Muscle layer of duodenum (tissue), 2 donors: ENCODE data around the gene COL24A1.

Source experiments
- H3K27ac ChIP-seq: one replicate; pipeline ENCODE4 v1.7.0; 2013; ENCODE audit warnings: mild to moderate bottlenecking, low read length
- H3K27me3 ChIP-seq: one replicate; pipeline ENCODE4 v1.7.0; 2013; ENCODE audit warnings: low read depth, mild to moderate bottlenecking, control low read depth, low read length
- H3K36me3 ChIP-seq, 2 donors: one replicate each; pipeline ENCODE4 v1.7.0; 2013; ENCODE audit warnings: low read length in 2 of 2, control low read depth in 1 of 2, mild to moderate bottlenecking in 1 of 2; ENCODE audit not compliant: insufficient read depth in 2 of 2, control insufficient read depth in 1 of 2
- H3K4me1 ChIP-seq, 2 donors: one replicate each; pipeline ENCODE4 v1.7.0; 2013; ENCODE audit warnings: low read length in 2 of 2, mild to moderate bottlenecking in 2 of 2, control low read depth in 1 of 2, moderate library complexity in 1 of 2; ENCODE audit not compliant: insufficient read depth in 2 of 2, control insufficient read depth in 1 of 2
- H3K4me3 ChIP-seq, 2 donors: one replicate each; pipeline ENCODE4 v1.7.0; 2013; ENCODE audit warnings: low read length in 2 of 2, low read depth in 1 of 2, mild to moderate bottlenecking in 1 of 2
- H3K9me3 ChIP-seq, 2 donors: one replicate each; pipeline ENCODE4 v1.7.0; 2013; ENCODE audit warnings: low read length in 2 of 2, control low read depth in 1 of 2, mild to moderate bottlenecking in 1 of 2; ENCODE audit not compliant: control insufficient read depth in 1 of 2
- donor health status: healthy.

The COL24A1 gene

GRCh38 chr1:86184426-86184825 lies 27.9 kb upstream of the COL24A1 start:
- no peaks in the 10 kb centered on the region for H3K27me3 ChIP-seq
- H3K36me3 ChIP-seq = no peaks in the 10 kb centered on the region
- no peaks in the 10 kb centered on the region for H3K4me1 ChIP-seq
- no peak overlapping the region for H3K27ac ChIP-seq
- H3K4me3 ChIP-seq = no peak overlapping the region
- no peaks in the 10 kb centered on the region for H3K9me3 ChIP-seq

- no peak overlapping the region for H3K27ac ChIP-seq
- H3K9me3 ChIP-seq = no peaks in the 10 kb centered on the region
- H3K27me3 ChIP-seq = no peaks in the 10 kb centered on the region
- H3K4me3 ChIP-seq = no peak overlapping the region
- H3K4me1 ChIP-seq = no peaks in the 10 kb centered on the region
- H3K36me3 ChIP-seq = no peaks in the 10 kb centered on the region
These were observed 27.2 kb upstream of the COL24A1 start for GRCh38 chr1:86183810-86184209.

- Histone ChIP-seq H3K9me3 (no peaks in the 10 kb centered on the region), H3K4me3 (no peak overlapping the region), H3K4me1 (no peaks in the 10 kb centered on the region), H3K27ac (no peak overlapping the region), H3K27me3 (no peaks in the 10 kb centered on the region), H3K36me3 (no peaks in the 10 kb centered on the region)
These were observed 19.7 kb upstream of the COL24A1 start for GRCh38 chr1:86176226-86176625.

- Histone ChIP-seq H3K27ac (no peak overlapping the region), H3K4me3 (no peak overlapping the region), H3K36me3 (no peaks in the 10 kb centered on the region), H3K27me3 (no peaks in the 10 kb centered on the region), H3K9me3 (no peaks in the 10 kb centered on the region), H3K4me1 (no peaks in the 10 kb centered on the region)
These were observed 19.2 kb upstream of the COL24A1 start for GRCh38 chr1:86175756-86176155.

GRCh38 chr1:86169625-86170024 lies 13.1 kb upstream of the COL24A1 start:
- Histone ChIP-seq H3K4me3 (no peak overlapping the region), H3K27ac (no peak overlapping the region), H3K9me3 (no peaks in the 10 kb centered on the region), H3K27me3 (no peaks in the 10 kb centered on the region), H3K36me3 (no peaks in the 10 kb centered on the region), H3K4me1 (no peaks in the 10 kb centered on the region)

GRCh38 chr1:86159800-86160199 lies 3.2 kb upstream of the COL24A1 start:
- Histone ChIP-seq H3K4me1 (peaks cover 0 to under 1% of the 10 kb centered on the region in 2 donors), H3K27me3 (peaks cover 5% of the 10 kb centered on the region), H3K9me3 (no peaks in the 10 kb centered on the region), H3K36me3 (no peaks in the 10 kb centered on the region), H3K4me3 (no peak overlapping the region), H3K27ac (no peak overlapping the region)

- H3K9me3 ChIP-seq = no peaks in the 10 kb centered on the region
- H3K27me3 ChIP-seq = peaks cover 5% of the 10 kb centered on the region
- no peaks in the 10 kb centered on the region for H3K36me3 ChIP-seq
- peak overlapping the region; percentile 62 to 71 for H3K4me3 ChIP-seq
- peaks cover 0 to 8% of the 10 kb centered on the region in 2 donors for H3K4me1 ChIP-seq
- peak overlapping the region; percentile 27 for H3K27ac ChIP-seq
These were observed 586 bp downstream of the COL24A1 start for GRCh38 chr1:86155807-86156565.

GRCh38 chr1:86155051-86155806 lies 1.3 kb downstream of the COL24A1 start:
- H3K27ac ChIP-seq = no peak overlapping the region
- H3K4me1 ChIP-seq = peaks cover 0 to 8% of the 10 kb centered on the region in 2 donors
- no peaks in the 10 kb centered on the region for H3K9me3 ChIP-seq
- H3K4me3 ChIP-seq = peak overlapping the region; percentile 62 to 71
- peaks cover 5% of the 10 kb centered on the region for H3K27me3 ChIP-seq
- H3K36me3 ChIP-seq = no peaks in the 10 kb centered on the region

GRCh38 chr1:86154571-86155050 lies 2.0 kb downstream of the COL24A1 start:
- no peaks in the 10 kb centered on the region for H3K36me3 ChIP-seq
- H3K27me3 ChIP-seq = peaks cover 5% of the 10 kb centered on the region
- no peaks in the 10 kb centered on the region for H3K9me3 ChIP-seq
- no peak overlapping the region for H3K27ac ChIP-seq
- peaks cover 0 to 8% of the 10 kb centered on the region in 2 donors for H3K4me1 ChIP-seq
- peak overlapping the region in 1 of 2 donors; percentile 62 for H3K4me3 ChIP-seq

GRCh38 chr1:86153836-86154235 lies 2.7 kb downstream of the COL24A1 start:
- Histone ChIP-seq H3K27ac (no peak overlapping the region), H3K9me3 (no peaks in the 10 kb centered on the region), H3K27me3 (peaks cover 5% of the 10 kb centered on the region), H3K4me3 (no peak overlapping the region), H3K4me1 (peaks cover 0 to 8% of the 10 kb centered on the region in 2 donors), H3K36me3 (no peaks in the 10 kb centered on the region)

GRCh38 chr1:86152887-86153286 lies 3.7 kb downstream of the COL24A1 start:
- Histone ChIP-seq H3K36me3 (no peaks in the 10 kb centered on the region), H3K4me1 (peaks cover 0 to 8% of the 10 kb centered on the region in 2 donors), H3K9me3 (no peaks in the 10 kb centered on the region), H3K27me3 (peaks cover 5% of the 10 kb centered on the region), H3K4me3 (no peak overlapping the region), H3K27ac (no peak overlapping the region)
